HG03103 (cell line): Measurements from ENCODE around the gene SVOP.
"Not testable (repeated sequence)": the region's sequence is repeated elsewhere in the genome, so short reads cannot be mapped to it uniquely, and the experiment has no call there.

ENCODE experiments used
- ATAC-seq: cut with Tn5 transposase; IDR thresholded peaks from one replicate; pipeline ENCODE4 v1.9.1; 2021; ENCODE audit warnings: low read depth; ENCODE audit not compliant: unreplicated experiment

SVOP gene

GRCh38 chr12:109033239-109034196 is 12.7 kb upstream of the SVOP start:
- ATAC-seq = no peak

GRCh38 chr12:109029411-109029810 is 8.5 kb upstream of the SVOP start:
- no peak for ATAC-seq

GRCh38 chr12:109028624-109029023 is 7.8 kb upstream of the SVOP start:
- ATAC-seq = not testable (repeated sequence)

- ATAC-seq = no peak
Measured at GRCh38 chr12:109027767-109028166, 6.9 kb upstream of the SVOP start.

DNA sequence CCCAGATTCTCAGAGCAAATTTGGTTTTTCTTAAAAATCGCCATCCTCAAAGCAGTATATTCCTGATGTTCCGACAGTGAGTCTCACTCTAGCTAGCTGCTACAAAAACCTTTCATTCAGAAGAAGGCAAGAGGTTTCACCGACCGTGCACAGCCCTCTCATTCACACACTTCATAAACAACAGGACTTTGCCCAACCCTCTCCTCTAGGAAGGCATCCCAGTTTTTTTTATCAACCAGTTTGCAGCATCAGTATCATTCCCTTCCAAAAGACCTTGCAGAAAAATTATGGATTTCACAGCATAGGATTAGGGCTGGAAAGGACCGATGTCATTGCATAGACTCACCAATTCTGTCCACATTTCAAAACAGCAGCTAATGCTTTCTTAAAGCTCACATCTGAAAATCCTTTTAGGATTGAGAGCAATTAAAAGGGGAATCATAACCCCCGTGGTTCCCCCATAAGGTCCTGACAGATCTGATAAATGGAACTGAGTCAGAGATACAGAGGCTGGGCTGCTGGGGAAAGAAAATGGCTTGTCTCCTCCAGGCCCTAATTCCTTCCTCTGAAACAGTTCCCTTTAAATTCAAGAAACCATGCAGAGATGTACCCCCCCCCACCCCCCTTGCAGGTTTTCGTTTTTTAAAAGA is 597 bp downstream of the SVOP start:
- no peak for ATAC-seq

GRCh38 chr12:109018296-109018695 is 2.6 kb downstream of the SVOP start:
- no peak for ATAC-seq

- ATAC-seq = no peak
Measured at GRCh38 chr12:109016978-109017377, 3.9 kb downstream of the SVOP start.

DNA sequence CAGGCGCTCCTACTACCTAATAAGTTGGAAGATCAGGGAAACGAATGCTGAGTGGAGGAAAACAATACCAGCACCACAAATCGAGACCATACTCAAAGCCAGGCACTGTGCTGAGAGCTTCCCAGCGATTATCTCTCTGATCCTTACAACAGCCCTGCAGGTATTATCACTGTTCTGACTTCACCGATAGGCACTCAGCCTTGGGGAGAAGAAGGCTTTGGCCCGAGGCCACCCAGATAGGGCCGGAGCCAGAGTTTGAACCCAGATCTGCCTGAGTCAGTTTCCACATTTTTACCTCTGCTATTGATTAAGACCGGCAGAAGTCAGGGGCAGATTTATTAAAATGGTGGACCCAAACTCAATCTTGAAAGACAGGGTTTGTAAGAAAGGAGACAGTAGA is 4.9 kb downstream of the SVOP start:
- ATAC-seq = no peak

DNA sequence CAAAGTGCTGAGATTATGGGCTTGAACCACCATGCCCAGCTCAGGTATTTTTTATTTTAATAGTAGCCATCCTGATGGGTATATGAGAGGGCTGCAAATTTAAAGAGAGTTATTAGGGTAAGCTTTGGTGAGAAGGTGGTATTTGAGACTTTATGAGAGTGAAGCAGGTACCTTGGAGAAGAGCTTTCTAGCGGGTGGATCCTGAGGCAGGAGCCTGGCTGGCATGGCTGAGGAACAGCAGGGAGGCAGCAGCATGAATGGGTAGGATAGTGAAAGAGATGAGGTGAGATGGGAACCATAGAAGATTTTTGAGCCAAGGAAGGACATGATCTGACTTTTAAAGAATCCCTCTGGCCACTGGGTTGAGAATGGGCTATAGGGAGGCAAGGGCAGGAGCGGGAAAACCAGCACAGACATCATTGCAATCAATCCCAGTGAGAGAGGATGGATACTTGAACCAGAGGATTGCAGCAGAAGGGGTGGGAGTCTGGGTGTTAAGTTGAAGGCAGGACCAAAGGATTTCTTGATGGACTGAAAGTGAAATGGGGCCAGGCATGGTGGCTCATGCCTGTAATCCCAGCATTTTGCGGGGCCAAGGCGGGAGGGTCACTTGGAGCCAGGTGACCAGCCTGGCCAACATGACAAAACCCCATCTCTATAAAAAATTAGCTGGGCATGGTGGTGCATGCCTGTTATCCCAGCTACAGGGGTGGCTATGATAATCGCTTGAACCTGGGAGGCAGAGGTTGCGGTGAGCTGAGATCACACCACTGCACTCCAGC is 5.7 kb downstream of the SVOP start:
- no peak for ATAC-seq

DNA sequence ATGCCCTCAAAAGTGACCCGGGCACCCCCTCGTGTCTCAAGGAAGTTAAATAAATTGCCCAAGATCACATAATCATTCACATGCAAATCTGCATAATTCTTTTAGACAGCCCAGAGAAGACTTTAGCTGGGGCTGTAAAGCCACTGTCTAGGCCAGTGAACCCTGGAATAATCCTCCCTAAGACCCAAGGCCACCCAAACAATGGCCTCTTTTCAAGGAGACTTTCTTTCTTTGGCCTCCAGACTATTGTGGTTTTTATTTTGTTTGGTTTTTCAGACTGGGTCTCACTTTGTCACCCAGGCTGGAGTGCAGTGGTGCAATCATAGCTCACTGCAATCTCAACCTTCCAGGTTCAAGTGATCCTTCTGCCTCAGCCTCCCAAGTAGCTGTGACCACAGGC is 10.6 kb downstream of the SVOP start:
- no peak for ATAC-seq

GRCh38 chr12:109009766-109010165 is 11.1 kb downstream of the SVOP start:
- no peak for ATAC-seq

DNA sequence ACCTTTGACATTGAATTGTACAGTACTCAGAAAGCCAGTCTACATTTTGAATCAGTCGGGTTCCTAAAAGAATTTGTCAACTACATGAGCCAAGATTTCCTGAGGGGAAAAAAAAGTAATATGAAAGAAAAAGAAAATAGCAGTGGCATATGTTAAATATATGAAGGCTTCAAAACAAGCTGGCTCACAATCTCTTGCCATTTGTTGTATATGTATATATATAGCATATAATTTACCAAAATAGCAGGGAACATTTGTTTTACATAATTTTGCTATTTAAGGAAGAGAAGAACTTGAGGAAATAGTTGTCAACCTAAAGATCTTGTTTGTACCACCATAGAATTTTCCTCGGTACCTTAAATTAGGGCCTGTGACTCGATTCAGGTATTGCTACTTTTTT is 16.9 kb downstream of the SVOP start:
- no peak for ATAC-seq

DNA sequence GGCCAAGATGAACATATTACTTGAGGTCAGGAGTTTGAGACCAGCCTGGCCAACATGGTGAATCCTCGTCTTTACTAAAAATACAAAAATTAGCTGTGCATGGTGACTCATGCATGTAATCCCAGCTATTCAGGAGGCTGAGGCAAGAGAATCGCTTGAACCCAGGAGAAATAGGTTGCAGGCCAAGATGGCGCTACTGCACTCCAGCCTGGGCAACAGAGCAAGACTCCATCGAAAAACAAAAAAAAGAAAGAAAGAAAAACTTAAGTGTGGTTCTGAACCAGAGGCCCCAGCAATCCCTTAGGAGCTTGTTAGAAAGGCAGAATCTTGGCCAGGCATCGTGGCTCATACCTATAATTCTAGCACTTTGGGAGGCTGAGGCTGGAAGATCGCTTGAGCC is 24.5 kb downstream of the SVOP start:
- ATAC-seq = no peak

DNA sequence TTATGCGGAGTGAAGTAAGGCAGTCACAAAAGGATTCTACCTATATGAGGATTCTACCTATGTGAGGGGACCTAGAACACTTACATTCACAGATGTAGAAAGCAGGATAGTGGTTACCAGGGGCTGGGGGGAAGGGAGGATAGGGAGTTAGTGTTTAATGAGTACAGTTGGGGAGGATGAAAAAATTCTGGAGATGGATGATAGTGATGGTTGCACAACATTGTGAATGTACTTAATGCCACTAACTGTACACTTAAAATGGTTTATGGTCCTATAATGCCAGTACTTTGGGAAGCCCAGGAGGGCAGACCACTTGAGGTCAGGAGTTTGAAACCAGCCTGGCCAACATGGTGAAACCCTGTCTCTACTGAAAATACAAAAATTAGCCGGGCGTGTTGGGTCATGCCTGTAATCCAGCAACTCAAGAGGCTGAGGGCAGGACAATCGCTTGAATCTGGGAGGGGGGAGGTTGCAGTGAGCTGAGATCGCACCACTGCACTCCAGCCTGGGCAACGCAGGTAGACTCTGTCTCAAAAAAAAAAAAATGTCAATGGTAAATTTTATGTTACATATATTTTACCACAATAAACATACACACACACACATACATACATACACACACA is 25.4 kb downstream of the SVOP start:
- no peak for ATAC-seq

GRCh38 chr12:108990103-108990502 is 30.8 kb downstream of the SVOP start:
- ATAC-seq = not testable (repeated sequence)

DNA sequence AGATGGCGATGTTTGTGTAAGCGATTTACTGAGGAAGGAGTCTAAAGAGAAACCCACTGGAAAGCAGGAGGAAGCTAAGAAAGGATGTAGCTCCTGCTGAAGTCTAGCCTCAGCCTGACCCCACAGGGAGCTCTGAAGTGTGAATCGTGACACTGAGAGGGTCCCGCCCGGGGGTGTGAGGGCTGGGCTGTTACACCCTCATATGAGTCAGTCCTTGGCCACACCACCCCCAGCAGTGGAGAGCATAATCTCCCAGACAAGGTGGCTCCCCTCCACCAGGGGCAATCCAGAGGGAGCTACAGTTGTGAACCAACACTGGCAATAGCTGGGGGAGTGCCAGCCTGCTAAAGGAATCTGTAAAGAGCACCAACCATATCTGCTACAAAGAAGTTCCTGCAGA is 31.5 kb downstream of the SVOP start:
- no peak for ATAC-seq

GRCh38 chr12:108985750-108986149 is 35.1 kb downstream of the SVOP start:
- no peak for ATAC-seq

DNA sequence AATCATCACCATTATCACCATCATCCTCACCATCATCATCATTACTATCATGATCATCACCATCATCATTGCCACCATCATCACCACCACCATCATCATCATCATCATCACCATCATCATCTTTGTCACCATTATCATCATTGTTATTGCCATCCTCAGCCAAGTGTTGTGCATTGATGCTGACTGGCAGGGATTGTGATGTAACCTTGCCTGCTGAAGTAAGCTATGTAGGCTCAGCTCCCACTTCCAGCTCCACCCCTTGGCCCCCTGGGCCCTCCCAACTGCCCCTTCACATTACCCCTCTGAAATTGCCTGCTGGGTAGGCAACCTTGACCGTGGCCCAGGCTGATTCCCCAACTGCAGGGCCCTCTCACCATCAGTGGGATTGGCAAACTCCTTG is 37.6 kb downstream of the SVOP start:
- no peak for ATAC-seq

DNA sequence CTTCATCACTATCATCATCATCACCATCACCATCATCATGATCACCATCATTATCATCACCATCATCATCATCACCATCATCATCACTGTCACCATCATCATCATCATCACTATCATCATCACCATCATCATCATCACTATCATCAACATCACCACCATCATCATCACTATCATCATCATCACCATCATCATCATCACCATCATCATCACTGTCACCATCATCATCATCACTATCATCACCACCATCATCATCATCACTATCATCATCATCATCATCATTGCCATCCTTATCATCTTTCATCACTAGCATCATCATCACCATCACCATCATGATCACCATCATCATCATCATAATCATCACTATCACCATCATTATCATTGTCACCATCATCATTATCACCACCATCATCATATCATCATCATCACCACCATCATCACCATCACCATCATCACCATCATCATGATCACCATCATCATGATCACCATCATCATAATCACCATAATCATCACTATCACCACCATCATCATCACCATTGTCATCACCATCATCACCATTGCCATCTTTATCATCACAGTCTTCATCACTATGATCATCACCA is 38.1 kb downstream of the SVOP start:
- no peak for ATAC-seq

GRCh38 chr12:108981835-108982234 is 39.0 kb downstream of the SVOP start:
- ATAC-seq = no peak
